DOHH2 (cell line): Measurements from ENCODE around the gene INPP4B.

Experiments used
- CTCF ChIP-seq: fragments of 200-600 bp; sonication (generic); IDR thresholded peaks from one replicate; pipeline ENCODE4 v1.5.1; 2014; ENCODE audit warnings: antibody characterized with exemption, mild to moderate bottlenecking, low read depth, low read length; ENCODE audit not compliant: poor library complexity, severe bottlenecking
- EZH2phosphoT487 ChIP-seq: fragments of 200-600 bp; sonication (generic); IDR thresholded peaks from 2 replicates; pipeline ENCODE4 v1.6.1; 2017; ENCODE audit warnings: borderline replicate concordance, mild to moderate bottlenecking, antibody characterized with exemption, low read length, moderate library complexity, mixed read lengths

- TF ChIP-seq CTCF (no peak), EZH2phosphoT487 (no peak)
Observed at GRCh38 chr4:142005519-142005918, 840.6 kb downstream of the INPP4B start.
